ENCODE measurements around the gene FASTKD2.

Gene FASTKD2

GRCh38 chr2:206765242-206766056, at the start of gene FASTKD2, which contains the start of gene MDH1B:
Gene FASTKD2 (plus strand): TSS chr2:206765606. CDS start chr2:206766694, 1,088 bp downstream.
Gene MDH1B (minus strand): TSS chr2:206765328. CDS start chr2:206765271, 57 bp downstream.
- peak; percentile 75 to 91 (median 82) for DNase-seq

DNA sequence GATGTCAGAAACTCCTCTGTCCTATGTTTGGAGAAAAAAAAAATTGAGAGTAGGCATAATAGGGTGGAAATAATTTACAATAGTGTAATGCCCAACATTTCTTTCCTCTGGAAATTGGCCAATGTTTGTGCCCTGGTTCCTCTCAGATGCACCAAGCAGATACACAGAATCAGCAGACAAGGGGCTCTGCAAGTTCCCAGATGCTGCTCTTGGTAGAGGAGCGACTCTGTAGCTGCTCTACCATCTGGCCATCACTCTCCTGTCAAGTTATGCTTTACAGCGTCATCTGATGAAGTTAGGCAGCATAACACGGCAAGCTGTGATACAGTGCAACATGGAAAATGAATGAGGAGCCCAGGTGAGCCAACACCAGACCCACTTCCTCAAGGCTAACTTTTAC, 48.8 kb upstream of the FASTKD2 start:
- no peak for DNase-seq

- DNase-seq = no peak
Measured at GRCh38 chr2:206718296-206718695, 47.1 kb upstream of the FASTKD2 start, which contains the start of gene DYTN. Gene DYTN (minus strand): TSS chr2:206718396. CDS start chr2:206718279, 117 bp downstream.

DNA sequence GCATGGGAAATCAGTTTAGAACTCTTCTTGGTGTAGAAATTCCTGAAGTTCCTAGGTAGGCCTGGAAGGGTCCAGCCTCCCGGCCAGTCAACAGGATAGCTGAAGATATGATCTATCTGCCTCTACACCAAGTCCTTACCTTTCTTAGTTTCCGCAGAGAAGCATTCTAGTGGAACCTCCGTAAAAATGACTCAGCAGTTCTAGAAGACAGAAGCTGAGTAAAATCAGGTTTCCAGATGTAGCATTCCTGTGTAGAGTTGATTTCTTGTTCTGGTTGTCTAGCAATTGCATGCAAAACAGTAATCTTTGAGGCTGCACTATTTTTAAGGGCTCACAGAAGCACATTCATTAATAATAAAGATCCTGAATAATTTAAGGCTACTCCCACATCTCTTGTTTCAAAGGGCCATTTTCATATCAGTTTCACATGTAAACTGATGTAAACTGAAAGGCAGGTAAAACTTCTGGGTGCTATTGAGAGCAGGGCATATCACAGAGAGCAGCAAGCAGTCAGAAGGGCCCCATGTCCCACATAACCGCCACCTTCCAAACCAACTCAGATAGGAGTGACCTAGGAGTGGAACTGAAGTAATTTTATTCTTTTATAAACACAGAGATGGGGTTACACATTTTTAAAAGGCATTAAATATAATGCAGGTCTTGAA, 44.0 kb upstream of the FASTKD2 start:
- no peak for DNase-seq

- no peak for DNase-seq
Measured at GRCh38 chr2:206723288-206723687, 42.1 kb upstream of the FASTKD2 start.

- no peak for DNase-seq
Measured at GRCh38 chr2:206727287-206727686, 38.1 kb upstream of the FASTKD2 start.

DNA sequence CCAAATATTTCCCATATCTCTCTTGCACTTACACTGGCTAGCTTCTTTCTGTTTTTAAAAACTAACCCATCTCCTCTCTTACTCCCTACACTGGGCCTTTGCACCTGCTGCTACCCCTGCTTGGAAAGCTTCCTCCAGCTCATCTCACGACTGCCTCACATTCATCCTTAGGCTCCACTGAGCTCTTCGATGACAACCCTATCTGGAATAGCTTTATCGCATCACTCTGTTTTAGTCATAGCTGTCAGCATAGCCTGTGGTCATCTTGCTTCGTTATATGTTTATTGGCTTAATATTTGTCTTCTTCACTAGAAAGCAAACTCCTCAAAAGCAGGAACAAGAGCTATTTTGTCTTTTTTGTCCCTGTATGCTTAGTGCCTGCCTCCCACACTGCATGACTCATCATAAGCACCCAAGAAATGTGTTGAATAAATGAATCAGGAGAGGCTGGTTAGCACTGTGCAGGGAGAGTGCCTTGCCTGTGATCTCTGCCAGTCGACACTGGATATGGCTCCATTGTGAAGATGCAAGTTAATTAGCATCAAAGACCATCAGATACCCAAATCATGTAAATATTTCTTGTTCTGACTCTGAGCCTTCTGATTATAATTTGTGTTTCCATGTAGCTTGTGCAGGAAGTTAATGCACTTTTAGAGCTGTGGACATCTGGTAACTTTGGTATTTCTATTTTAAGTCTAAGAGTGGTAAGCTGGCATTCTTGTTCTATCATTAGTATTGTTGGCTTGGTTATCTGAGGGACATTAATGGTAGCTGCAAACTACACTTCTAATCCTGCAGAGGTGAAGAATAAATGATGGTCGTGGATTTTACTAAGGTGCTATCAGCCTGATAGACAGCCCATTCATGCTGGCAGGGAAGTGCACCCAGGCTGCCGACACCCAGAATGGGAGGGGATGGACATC, 36.9 kb upstream of the FASTKD2 start:
- no peak for DNase-seq

GRCh38 chr2:206733341-206733740, 32.1 kb upstream of the FASTKD2 start:
- DNase-seq = no peak

- no peak for DNase-seq
Measured at GRCh38 chr2:206736935-206737334, 28.5 kb upstream of the FASTKD2 start.

DNA sequence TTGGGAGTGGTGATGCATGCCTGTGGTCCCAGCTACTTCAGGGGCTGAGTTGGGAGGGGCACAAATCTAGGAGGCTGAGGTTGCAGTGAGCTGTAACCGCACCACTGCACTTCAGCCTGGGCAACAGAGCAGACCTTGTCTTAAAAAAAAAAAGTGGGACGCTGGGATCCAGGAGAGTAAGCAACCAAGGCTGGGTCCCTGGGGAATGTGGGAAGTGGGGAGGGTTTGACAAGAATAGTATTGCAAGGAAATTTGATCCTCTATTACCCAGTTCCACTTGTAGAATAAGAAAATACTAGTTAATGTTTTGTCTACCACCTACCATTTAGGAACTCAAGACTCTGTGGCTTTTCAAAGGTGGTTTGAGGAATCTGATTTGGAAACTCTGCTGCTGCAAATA, 26.1 kb upstream of the FASTKD2 start:
- no peak for DNase-seq

- no peak for DNase-seq
Measured at GRCh38 chr2:206740800-206741199, 24.6 kb upstream of the FASTKD2 start.

GRCh38 chr2:206756816-206757215, 8.6 kb upstream of the FASTKD2 start:
- DNase-seq = no peak

GRCh38 chr2:206764673-206765241, 649 bp upstream of the FASTKD2 start:
- no peak for DNase-seq

- no peak for DNase-seq
Measured at GRCh38 chr2:206766057-206766930, 888 bp downstream of the FASTKD2 start.

- no peak for DNase-seq
Measured at GRCh38 chr2:206774871-206775270, 9.5 kb downstream of the FASTKD2 start.

- DNase-seq = no peak
Measured at GRCh38 chr2:206776432-206776831, 11.0 kb downstream of the FASTKD2 start.

GRCh38 chr2:206780671-206781070, 15.3 kb downstream of the FASTKD2 start:
- DNase-seq = no peak

GRCh38 chr2:206783718-206784117, 18.3 kb downstream of the FASTKD2 start:
- no peak for DNase-seq

- no peak for DNase-seq
Measured at GRCh38 chr2:206784559-206785353, 19.4 kb downstream of the FASTKD2 start.

DNA sequence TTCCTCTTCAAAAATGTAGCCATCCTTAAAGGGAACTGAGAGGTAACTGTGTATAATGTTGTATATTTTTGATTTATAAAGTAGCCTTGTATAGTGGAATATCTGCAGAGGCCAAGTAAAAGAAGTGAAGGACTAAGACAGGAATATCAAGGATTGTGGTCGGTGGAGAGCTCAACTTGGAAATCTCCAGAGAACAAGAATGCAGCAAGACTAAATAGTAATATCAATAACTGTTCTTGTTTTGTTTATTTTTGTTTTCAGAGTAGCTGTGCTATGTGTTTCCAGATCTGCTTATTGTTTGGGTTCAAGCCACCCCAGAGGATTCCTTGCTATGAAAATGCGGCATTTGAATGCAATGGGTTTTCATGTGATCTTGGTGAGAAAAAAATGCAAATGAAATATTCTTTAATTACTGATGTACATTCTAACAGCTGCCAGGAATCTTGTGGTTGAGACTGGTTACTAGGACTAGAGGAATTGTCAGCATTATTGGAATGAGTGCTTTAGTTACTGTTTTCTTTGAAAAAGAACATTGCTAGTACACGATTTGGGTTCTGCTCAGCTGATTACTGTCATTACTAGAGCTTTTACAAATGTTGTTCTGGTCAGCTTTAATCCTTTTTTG, 25.0 kb downstream of the FASTKD2 start:
- no peak for DNase-seq

Data from stimulated activated naive CD4-positive, alpha-beta T cell (primary cell).